Ectodermal cell (in vitro differentiated cells): ENCODE data around the gene PCBP2. TPM values are rescaled to one million over a fixed set of nuclear protein-coding genes. Genes with fewer than 3 reads are reported as not detected.
"Not testable (repeated sequence)": the region's sequence is repeated elsewhere in the genome, so short reads cannot be mapped to it uniquely, and the experiment has no call there.

Experiments used
- H3K27ac ChIP-seq: 2 replicates; pipeline ENCODE4 v1.7.0; 2013; ENCODE audit warnings: mild to moderate bottlenecking, low read depth, low read length; ENCODE audit not compliant: insufficient read depth, poor library complexity, severe bottlenecking
- H3K27me3 ChIP-seq: 2 replicates; pipeline ENCODE4 v1.7.0; 2013; ENCODE audit warnings: mild to moderate bottlenecking, low read length; ENCODE audit not compliant: insufficient read depth, control insufficient read depth, poor library complexity, severe bottlenecking
- H3K36me3 ChIP-seq: one replicate; pipeline ENCODE4 v1.7.0; 2013; ENCODE audit warnings: low read length; ENCODE audit not compliant: control insufficient read depth, insufficient read depth
- H3K4me1 ChIP-seq: one replicate; pipeline ENCODE4 v1.7.0; 2013; ENCODE audit warnings: low read length; ENCODE audit not compliant: control insufficient read depth, insufficient read depth
- H3K4me3 ChIP-seq: 2 replicates; pipeline ENCODE4 v1.7.0; 2013; ENCODE audit warnings: low read depth, low read length, control low read depth; ENCODE audit not compliant: insufficient read depth
- H3K9me3 ChIP-seq: 2 replicates; pipeline ENCODE4 v1.7.0; 2013; ENCODE audit warnings: mild to moderate bottlenecking, low read length, moderate library complexity; ENCODE audit not compliant: control insufficient read depth
- WGBS, 2 experiments: methylation state at CpG; one replicate each; pipeline ENCODE4 v1.1.7; 2013; ENCODE audit warnings: missing lambda C conversion rate in 2 of 2; 5-methylcytosine and 5-hydroxymethylcytosine counted together
- polyA plus RNA-seq, 4 experiments: library from polyadenylated mRNA; stranded (reverse); fragments of 50-300 nt; gene quantifications; one replicate each; pipeline ENCODE4 v1.2.3, GENCODE V29; 2013

The PCBP2 gene
- 1,275 TPM for polyA plus RNA-seq (2013, experiment 1 of 4)
- polyA plus RNA-seq (2013, experiment 2 of 4), result 1,285 TPM
- 933 TPM for polyA plus RNA-seq (2013, experiment 3 of 4)
- polyA plus RNA-seq (2013, experiment 4 of 4), result 1,049 TPM

DNA sequence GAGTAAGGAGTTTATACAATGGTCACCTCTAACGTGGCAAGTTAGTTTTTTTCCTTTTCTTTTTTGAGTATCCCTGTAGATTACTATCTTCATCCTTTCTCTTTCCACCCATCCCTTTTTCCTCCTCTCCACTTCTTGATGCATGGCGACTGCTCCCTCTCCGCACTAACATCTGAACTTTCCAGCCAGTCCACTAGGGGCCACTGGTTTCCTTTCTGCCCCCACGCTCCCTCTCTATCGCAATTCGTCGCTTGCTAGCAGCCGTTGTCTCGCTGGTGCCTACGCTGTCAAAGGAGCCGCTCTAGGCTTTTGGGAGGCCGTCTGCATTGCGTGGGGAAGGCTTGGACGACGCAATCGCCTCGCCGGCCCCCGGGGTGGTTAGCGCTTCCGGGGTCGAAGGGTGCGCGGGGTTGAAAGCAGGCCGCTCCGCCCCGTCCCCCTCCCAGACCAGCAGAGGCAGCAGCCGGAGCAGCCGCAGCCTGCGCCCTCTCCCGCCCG is at the start of gene PCBP2:
PCBP2 (plus strand) TSS at position 442 of the 498 bp plus-strand sequence. CDS start 2,699 bp downstream, outside the sequence.
- WGBS, 2 experiments, result 0% methylated on average over 27 of the region's 32 CpGs
- Histone ChIP-seq H3K36me3 (peaks cover 26% of the 10 kb centered on the region), H3K9me3 (no peaks in the 10 kb centered on the region), H3K4me1 (peaks cover 9% of the 10 kb centered on the region), H3K27me3 (no peaks in the 10 kb centered on the region), H3K27ac (peak within 1 kb of the TSS; percentile 99), H3K4me3 (peak within 1 kb of the TSS; percentile 77)

DNA sequence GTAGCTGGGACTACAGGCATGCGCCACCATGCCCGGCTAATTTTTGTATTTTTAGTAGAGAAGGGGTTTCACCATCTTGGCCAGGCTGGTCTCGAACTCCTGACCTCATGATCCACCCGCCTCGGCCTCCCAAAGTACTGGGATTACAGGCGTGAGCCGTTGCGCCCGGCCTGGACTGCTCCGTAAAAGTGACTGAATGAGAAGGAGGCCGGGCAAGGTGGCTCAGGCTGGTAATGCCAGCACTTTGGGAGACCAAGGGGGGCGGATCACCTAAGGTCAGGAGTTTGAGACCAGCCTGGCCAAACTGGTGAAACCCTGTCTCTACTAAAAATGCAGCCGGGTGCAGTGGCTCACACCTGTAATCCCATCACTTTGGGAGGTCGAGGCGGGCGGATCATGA is 49.6 kb upstream of the PCBP2 start:
- WGBS, 2 experiments, result 94 to 97% methylated on average over 16 of the region's 16 CpGs
- not testable (repeated sequence) for H3K9me3 ChIP-seq, H3K4me3 ChIP-seq, H3K36me3 ChIP-seq, H3K27ac ChIP-seq, H3K27me3 ChIP-seq, H3K4me1 ChIP-seq

- H3K27me3 ChIP-seq, result no peaks in the 10 kb centered on the region
- H3K36me3 ChIP-seq, result peaks cover 9% of the 10 kb centered on the region
- no peak overlapping the region for H3K27ac ChIP-seq
- no peak overlapping the region for H3K4me3 ChIP-seq
- 95 to 98% methylated on average over 7 of the region's 7 CpGs for WGBS, 2 experiments
- no peaks in the 10 kb centered on the region for H3K4me1 ChIP-seq
- H3K9me3 ChIP-seq, result no peaks in the 10 kb centered on the region
Observed at GRCh38 chr12:53402871-53403270, 49.0 kb upstream of the PCBP2 start.

- H3K4me3 ChIP-seq, result no peak overlapping the region
- WGBS, 2 experiments, result 96 to 98% methylated on average over 5 of the region's 5 CpGs
- H3K27ac ChIP-seq, result no peak overlapping the region
- no peaks in the 10 kb centered on the region for H3K9me3 ChIP-seq
- H3K4me1 ChIP-seq, result peaks cover 22% of the 10 kb centered on the region
- H3K36me3 ChIP-seq, result peaks cover 36% of the 10 kb centered on the region
- no peaks in the 10 kb centered on the region for H3K27me3 ChIP-seq
Observed at GRCh38 chr12:53410951-53411350, 41.0 kb upstream of the PCBP2 start.

DNA sequence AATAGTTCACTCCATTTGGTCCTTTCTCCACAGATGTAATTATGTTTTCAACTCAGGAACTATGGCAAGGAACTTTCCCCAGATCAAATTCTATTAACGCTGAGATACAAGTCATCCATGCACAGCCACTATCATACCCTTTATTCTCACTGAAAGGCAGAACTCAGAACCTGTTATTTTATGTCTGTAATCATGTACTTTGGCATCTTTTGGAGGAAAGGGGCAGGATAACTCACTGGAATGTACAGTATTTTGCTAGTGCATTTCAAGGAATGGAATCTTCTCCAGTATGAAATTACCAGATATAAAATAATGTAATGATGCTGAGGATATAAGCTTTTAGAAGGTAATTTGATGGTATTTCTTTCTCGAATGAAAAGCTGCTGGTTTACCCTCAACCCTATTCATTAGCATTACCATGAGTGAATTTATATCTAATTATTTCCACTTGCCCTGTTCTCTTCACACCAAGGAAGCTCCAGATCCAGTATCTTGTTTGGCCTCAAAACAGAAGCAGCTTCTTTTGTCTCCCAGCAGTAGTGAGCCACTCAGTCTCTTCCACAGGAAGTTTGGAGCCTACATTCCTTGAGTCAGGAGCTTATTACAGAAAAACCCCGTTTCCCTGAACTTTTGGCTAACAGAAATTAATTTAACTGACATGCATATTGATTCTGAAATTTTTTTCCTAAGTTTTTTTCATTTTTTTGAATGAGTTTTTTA is 38.3 kb upstream of the PCBP2 start:
- 89 to 98% methylated on average over 3 of the region's 3 CpGs for WGBS, 2 experiments
- Histone ChIP-seq H3K9me3 (no peaks in the 10 kb centered on the region), H3K36me3 (peaks cover 27% of the 10 kb centered on the region), H3K27me3 (no peaks in the 10 kb centered on the region), H3K4me3 (no peak overlapping the region), H3K4me1 (peaks cover 22% of the 10 kb centered on the region), H3K27ac (peak overlapping the region; percentile 50)

- Histone ChIP-seq H3K4me3 (no peak overlapping the region), H3K27me3 (no peaks in the 10 kb centered on the region), H3K27ac (peak overlapping the region; percentile 75), H3K9me3 (no peaks in the 10 kb centered on the region), H3K4me1 (peaks cover 22% of the 10 kb centered on the region), H3K36me3 (peaks cover 18% of the 10 kb centered on the region)
- 92 to 97% methylated on average over 3 of the region's 3 CpGs for WGBS, 2 experiments
Observed at GRCh38 chr12:53414756-53415417, 37.0 kb upstream of the PCBP2 start.

- Histone ChIP-seq H3K27ac (peak overlapping the region; percentile 69), H3K4me1 (peaks cover 22% of the 10 kb centered on the region), H3K36me3 (peaks cover 11% of the 10 kb centered on the region)
- not testable (repeated sequence) for H3K4me3 ChIP-seq, H3K27me3 ChIP-seq, H3K9me3 ChIP-seq
- 81 to 83% methylated on average over 2 of the region's 2 CpGs for WGBS, 2 experiments
Observed at GRCh38 chr12:53415752-53416389, 36.0 kb upstream of the PCBP2 start.

- not testable (repeated sequence) for H3K36me3 ChIP-seq, H3K9me3 ChIP-seq, H3K27me3 ChIP-seq, H3K4me3 ChIP-seq, H3K27ac ChIP-seq
- peaks cover 22% of the 10 kb centered on the region for H3K4me1 ChIP-seq
- WGBS, 2 experiments, result 95 to 97% methylated on average over 9 of the region's 9 CpGs
Observed at GRCh38 chr12:53417291-53417816, 34.5 kb upstream of the PCBP2 start.

GRCh38 chr12:53418221-53418620 is 33.7 kb upstream of the PCBP2 start:
- Histone ChIP-seq H3K27ac (no peak overlapping the region), H3K9me3 (no peaks in the 10 kb centered on the region), H3K27me3 (no peaks in the 10 kb centered on the region), H3K4me3 (no peak overlapping the region), H3K4me1 (peaks cover 19% of the 10 kb centered on the region), H3K36me3 (no peaks in the 10 kb centered on the region)
- WGBS, 2 experiments, result 94 to 95% methylated on average over 3 of the region's 3 CpGs

DNA sequence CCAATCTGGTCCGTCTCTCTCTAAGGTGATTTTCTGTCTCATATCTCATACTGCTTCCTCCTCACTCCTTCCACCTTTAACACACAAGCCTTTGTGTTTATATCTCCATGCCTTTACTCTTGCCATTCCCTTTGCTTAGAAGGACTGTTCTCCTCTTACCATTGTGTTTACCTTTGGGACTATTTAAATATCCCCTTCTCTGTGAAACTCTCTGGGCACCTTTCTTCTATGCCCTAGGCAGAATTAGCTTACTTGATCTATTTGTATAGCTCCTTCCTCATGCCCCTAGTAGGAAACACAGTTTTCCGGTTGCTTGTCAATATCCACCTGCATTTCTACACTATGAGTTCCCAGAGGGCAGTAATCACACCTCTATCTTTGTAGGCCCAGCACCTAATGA is 32.1 kb upstream of the PCBP2 start:
- Histone ChIP-seq H3K27ac (no peak overlapping the region), H3K9me3 (no peaks in the 10 kb centered on the region), H3K27me3 (no peaks in the 10 kb centered on the region), H3K36me3 (no peaks in the 10 kb centered on the region), H3K4me3 (no peak overlapping the region), H3K4me1 (peaks cover 18% of the 10 kb centered on the region)
- 89 to 92% methylated on average over 2 of the region's 2 CpGs for WGBS, 2 experiments
